Keratinocyte (primary cell): ENCODE data around the gene RNF227. TPM values are rescaled to one million over a fixed set of nuclear protein-coding genes. Genes with fewer than 3 reads are reported as not detected.

Source experiments
- DNase-seq: peaks from one replicate; pipeline ENCODE4 v3.0.0-alpha.2; 2011; ENCODE audit warnings: low read depth, missing footprints, low spot score
- FAIRE-seq: peaks from 2 replicates; lab custom pipeline; 2011; peaks lifted over from hg19 to GRCh38; lab: Jason Lieb, UNC
- H2AFZ ChIP-seq: 2 replicates; pipeline ENCODE4 v1.6.0; 2012; ENCODE audit warnings: low read length, control low read depth, inconsistent platforms; ENCODE audit not compliant: control insufficient read depth
- H3K27ac ChIP-seq: 2 replicates; pipeline ENCODE4 v1.5.1; 2011; ENCODE audit warnings: low read length; ENCODE audit not compliant: control insufficient read depth, insufficient read depth
- H3K27me3 ChIP-seq: 3 replicates; pipeline ENCODE4 v1.6.0; 2011; ENCODE audit warnings: low read length; ENCODE audit not compliant: control insufficient read depth, insufficient read depth; ENCODE audit errors: extremely low read depth
- H3K36me3 ChIP-seq, 2 experiments: 2 replicates in 1 of 2; 3 replicates in 1 of 2; pipeline ENCODE4 v1.5.1; 2011; ENCODE audit warnings: low read length in 2 of 2, mild to moderate bottlenecking in 1 of 2; ENCODE audit not compliant: control insufficient read depth in 2 of 2, insufficient read depth in 2 of 2; ENCODE audit errors: extremely low read depth in 1 of 2
- H3K4me1 ChIP-seq: 3 replicates; pipeline ENCODE4 v1.5.1; 2011; ENCODE audit warnings: low read length; ENCODE audit not compliant: control insufficient read depth, insufficient read depth; ENCODE audit errors: extremely low read depth
- H3K4me2 ChIP-seq: 3 replicates; pipeline ENCODE4 v1.6.0; 2011; ENCODE audit warnings: low read depth, low read length; ENCODE audit not compliant: control insufficient read depth, insufficient read depth; ENCODE audit errors: extremely low read depth
- H3K4me3 ChIP-seq, 3 experiments: fragments of 200-600 bp in 1 of 3; sonication (generic) in 1 of 3; 2 replicates in 2 of 3; 3 replicates in 1 of 3; pipeline ENCODE4 v1.5.1; 2011 to 2016; ENCODE audit warnings: low read length in 3 of 3, mild to moderate bottlenecking in 3 of 3, control low read depth in 2 of 3, inconsistent platforms in 1 of 3, low read depth in 1 of 3, mixed read lengths in 1 of 3, mixed run types in 1 of 3, moderate library complexity in 1 of 3; ENCODE audit not compliant: control insufficient read depth in 2 of 3, insufficient read depth in 2 of 3; ENCODE audit errors: extremely low read depth in 1 of 3
- H3K79me2 ChIP-seq: 2 replicates; pipeline ENCODE4 v1.6.0; 2012; ENCODE audit warnings: low read length; ENCODE audit not compliant: control insufficient read depth, insufficient read depth
- H3K9ac ChIP-seq: 3 replicates; pipeline ENCODE4 v1.6.0; 2011; ENCODE audit warnings: low read length; ENCODE audit not compliant: control insufficient read depth, insufficient read depth; ENCODE audit errors: extremely low read depth
- H3K9me1 ChIP-seq: 3 replicates; pipeline ENCODE4 v1.6.0; 2011; ENCODE audit warnings: low read length; ENCODE audit not compliant: control insufficient read depth, insufficient read depth; ENCODE audit errors: extremely low read depth
- H3K9me3 ChIP-seq: 2 replicates; pipeline ENCODE4 v1.5.1; 2012; ENCODE audit warnings: low read depth, low read length; ENCODE audit not compliant: control insufficient read depth
- H4K20me1 ChIP-seq: 3 replicates; pipeline ENCODE4 v1.6.0; 2011; ENCODE audit warnings: low read length; ENCODE audit not compliant: control insufficient read depth, insufficient read depth; ENCODE audit errors: extremely low read depth
- EZH2 ChIP-seq: IDR thresholded peaks from one replicate; pipeline ENCODE4 v1.6.1; 2012; ENCODE audit warnings: inconsistent platforms, mild to moderate bottlenecking, low read length, moderate library complexity
- dilution Hi-C: fragments of 300-500 bp; cut with MboI; formaldehyde crosslinking; loops from one replicate; pipeline ENCODE4 v1.7.0; 2020; ENCODE audit warnings: low sequenced_read_pairs; ENCODE audit not compliant: extremely low pct_ligation_motif_present
- polyA plus RNA-seq, 5 experiments: library from polyadenylated mRNA; depleted of rRNA in 3 of 5; stranded (reverse) in 3 of 5; stranded (forward) in 1 of 5; unstranded in 1 of 5; fragments of >200 nt; gene quantifications; 1 replicate in 1 of 5; 2 replicates in 3 of 5; 3 replicates in 1 of 5; pipeline versions ENCODE4 v1.2.1 to v1.2.3, GENCODE V29; 2011 to 2012; ENCODE audit warnings: missing spikeins in 2 of 5, low read depth in 1 of 5, low replicate concordance in 1 of 5
- TF ChIP-seq, protein P1 (sequence below), 3 experiments: IDR thresholded peaks in 1 of 3; conservative IDR thresholded peaks in 1 of 3; optimal IDR thresholded peaks in 1 of 3; 2 replicates in 2 of 3; 3 replicates in 1 of 3; pipeline versions ENCODE3 to v1.5.1; 2011; ENCODE audit warnings: low read length in 3 of 3, mild to moderate bottlenecking in 3 of 3, moderate library complexity in 2 of 3, control low read depth in 1 of 3, inconsistent platforms in 1 of 3; ENCODE audit not compliant: insufficient read depth in 2 of 3; ENCODE audit errors: extremely low read depth in 1 of 3

The RNF227 gene
- polyA plus RNA-seq, 1 donor (not counting 4 experiments of a cell fraction or from before 2014, with no cell fraction given) = 3.6 TPM

DNA sequence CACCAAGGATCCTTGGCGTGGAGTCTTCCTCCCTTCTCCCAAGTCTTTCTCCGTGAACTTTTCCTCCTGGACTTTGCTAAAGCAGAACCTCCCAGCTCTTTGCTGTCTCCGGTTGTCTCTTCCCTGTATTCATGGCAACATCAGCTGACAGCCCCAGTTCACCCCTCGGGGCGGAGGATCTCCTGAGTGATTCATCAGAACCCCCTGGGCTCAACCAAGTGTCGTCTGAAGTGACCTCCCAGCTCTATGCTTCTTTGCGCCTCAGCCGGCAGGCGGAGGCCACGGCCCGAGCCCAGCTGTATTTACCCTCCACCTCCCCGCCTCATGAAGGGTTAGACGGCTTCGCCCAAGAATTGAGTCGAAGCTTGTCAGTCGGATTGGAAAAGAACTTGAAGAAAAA lies 16.9 kb upstream of the RNF227 start:
- peaks cover 32% of the 10 kb centered on the region for H3K79me2 ChIP-seq
- FAIRE-seq = peak; percentile 23
- dilution Hi-C loops = no loop called here
- H3K36me3 ChIP-seq = peaks cover 17 to 21% of the 10 kb centered on the region in 2 experiments
- H3K9me1 ChIP-seq = peaks cover 4% of the 10 kb centered on the region
- DNase-seq = no peak
- TF ChIP-seq, protein P1, sequence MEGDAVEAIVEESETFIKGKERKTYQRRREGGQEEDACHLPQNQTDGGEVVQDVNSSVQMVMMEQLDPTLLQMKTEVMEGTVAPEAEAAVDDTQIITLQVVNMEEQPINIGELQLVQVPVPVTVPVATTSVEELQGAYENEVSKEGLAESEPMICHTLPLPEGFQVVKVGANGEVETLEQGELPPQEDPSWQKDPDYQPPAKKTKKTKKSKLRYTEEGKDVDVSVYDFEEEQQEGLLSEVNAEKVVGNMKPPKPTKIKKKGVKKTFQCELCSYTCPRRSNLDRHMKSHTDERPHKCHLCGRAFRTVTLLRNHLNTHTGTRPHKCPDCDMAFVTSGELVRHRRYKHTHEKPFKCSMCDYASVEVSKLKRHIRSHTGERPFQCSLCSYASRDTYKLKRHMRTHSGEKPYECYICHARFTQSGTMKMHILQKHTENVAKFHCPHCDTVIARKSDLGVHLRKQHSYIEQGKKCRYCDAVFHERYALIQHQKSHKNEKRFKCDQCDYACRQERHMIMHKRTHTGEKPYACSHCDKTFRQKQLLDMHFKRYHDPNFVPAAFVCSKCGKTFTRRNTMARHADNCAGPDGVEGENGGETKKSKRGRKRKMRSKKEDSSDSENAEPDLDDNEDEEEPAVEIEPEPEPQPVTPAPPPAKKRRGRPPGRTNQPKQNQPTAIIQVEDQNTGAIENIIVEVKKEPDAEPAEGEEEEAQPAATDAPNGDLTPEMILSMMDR (optimal IDR thresholded peaks at IDR 0.05 in 1 of 3, IDR thresholded peaks at IDR 0.05 in 1 of 3, conservative IDR thresholded peaks at IDR 0.05 in 1 of 3; ENCODE audit: extremely low read depth in 1 of 3, insufficient read depth in 2 of 3, low read length in 3 of 3) = peak; percentile 12 to 37 (median 21)
- no peak for TF ChIP-seq EZH2
- H2AFZ ChIP-seq = peak overlapping the region; percentile 99
- H3K9me3 ChIP-seq = no peaks in the 10 kb centered on the region
- peak overlapping the region; percentile 63 to 94 (median 90) for H3K4me3 ChIP-seq
- no peaks in the 10 kb centered on the region for H4K20me1 ChIP-seq
- H3K4me2 ChIP-seq = peak overlapping the region; percentile 98
- peak overlapping the region; percentile 90 for H3K27ac ChIP-seq
- peak overlapping the region; percentile 92 for H3K9ac ChIP-seq
- H3K4me1 ChIP-seq = peaks cover 18% of the 10 kb centered on the region
- H3K27me3 ChIP-seq = no peaks in the 10 kb centered on the region

DNA sequence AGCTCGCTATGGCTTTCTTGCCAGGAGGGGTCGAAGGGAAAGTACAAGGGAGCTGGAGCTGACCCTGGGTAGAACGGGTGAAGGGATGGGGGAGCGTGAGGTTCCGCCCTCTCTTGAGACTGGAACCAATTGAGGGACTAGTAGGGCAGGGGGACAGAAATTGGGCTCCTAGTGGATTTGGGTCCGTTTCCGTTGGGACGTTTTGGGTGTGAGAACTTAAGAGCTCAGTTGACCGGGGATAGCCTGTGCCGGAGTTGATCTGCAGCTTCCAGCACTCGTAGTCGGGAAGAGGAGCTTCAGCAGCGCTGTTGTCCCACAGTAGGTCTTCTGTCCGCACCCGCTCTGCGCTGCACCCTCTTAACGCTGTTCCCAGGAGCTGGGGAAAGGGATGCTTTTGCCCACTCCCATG lies 16.4 kb upstream of the RNF227 start:
- Histone ChIP-seq H3K4me3 (peak overlapping the region; percentile 63 to 94 (median 90)), H3K4me1 (peaks cover 18% of the 10 kb centered on the region), H3K9me3 (no peaks in the 10 kb centered on the region), H3K9me1 (peaks cover 4% of the 10 kb centered on the region), H3K36me3 (peaks cover 17 to 23% of the 10 kb centered on the region in 2 experiments), H3K27ac (peak overlapping the region; percentile 90), H3K27me3 (no peaks in the 10 kb centered on the region), H3K4me2 (peak overlapping the region; percentile 98), H3K79me2 (peaks cover 32% of the 10 kb centered on the region), H4K20me1 (no peaks in the 10 kb centered on the region), H2AFZ (peak overlapping the region; percentile 99), H3K9ac (peak overlapping the region; percentile 92)
- dilution Hi-C loops = no loop called here
- TF ChIP-seq, protein P1 (optimal IDR thresholded peaks at IDR 0.05 in 1 of 3, IDR thresholded peaks at IDR 0.05 in 1 of 3, conservative IDR thresholded peaks at IDR 0.05 in 1 of 3; ENCODE audit: extremely low read depth in 1 of 3, insufficient read depth in 2 of 3, low read length in 3 of 3) = no peak
- no peak for TF ChIP-seq EZH2
- FAIRE-seq (no peak), DNase-seq (no peak)
